AG09319 (cell line): ENCODE results near the gene VWA8.
"Not testable (repeated sequence)": the region's sequence is repeated elsewhere in the genome, so short reads cannot be mapped to it uniquely, and the experiment has no call there.

ENCODE experiments used
- DNase-seq: peaks from one replicate; pipeline ENCODE4 v3.0.0-alpha.2; 2010; ENCODE audit warnings: low read depth; ENCODE audit errors: extremely low read depth
- CTCF ChIP-seq: IDR thresholded peaks from 2 replicates; pipeline ENCODE4 v1.5.1; 2011; ENCODE audit warnings: low read depth, mild to moderate bottlenecking, inconsistent platforms, low read length, moderate library complexity

VWA8 gene

GRCh38 chr13:41954226-41954625, 6.7 kb downstream of the VWA8 start:
- DNase-seq: no peak

DNA sequence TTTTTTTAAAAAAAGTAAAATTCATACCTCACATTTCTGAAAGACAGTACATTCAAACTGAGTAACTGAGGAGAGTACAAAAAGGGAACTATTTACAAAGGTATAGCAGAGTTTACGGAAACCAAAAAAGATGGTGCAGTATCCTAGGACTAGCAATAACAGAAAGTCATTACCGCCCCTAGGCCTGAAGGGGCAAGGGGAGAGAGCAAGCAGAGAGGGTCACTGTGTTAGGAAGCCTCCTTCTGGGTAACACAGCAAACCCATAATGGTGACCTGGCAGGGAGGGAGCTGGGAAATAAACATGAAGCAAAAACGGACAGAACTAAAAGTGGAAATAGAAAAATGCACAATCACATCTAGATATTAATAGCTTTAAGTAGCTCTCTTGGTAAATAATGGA, 8.2 kb downstream of the VWA8 start:
- no peak for TF ChIP-seq CTCF
- DNase-seq: no peak

More at GRCh38 chr13:41954226-41954625, 6.7 kb downstream of the VWA8 start:
- TF ChIP-seq CTCF: no peak

DNA sequence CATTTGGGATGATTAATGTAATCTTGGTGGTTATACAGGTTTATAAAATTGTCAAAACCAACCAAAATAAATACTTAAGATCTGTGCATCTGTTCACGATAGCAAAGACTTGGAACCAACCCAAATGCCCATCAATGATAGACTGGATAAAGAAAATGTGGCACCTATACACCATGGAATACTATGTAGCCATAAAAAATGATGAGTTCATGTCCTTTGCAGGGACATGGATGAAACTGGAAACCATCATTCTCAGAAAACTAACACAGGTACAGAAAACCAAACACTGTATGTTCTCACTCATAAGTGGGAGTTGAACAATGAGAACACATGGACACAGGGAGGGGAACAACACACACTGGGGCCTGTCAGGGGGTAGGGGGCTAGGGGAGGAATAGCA, 11.8 kb downstream of the VWA8 start:
- DNase-seq: not testable (repeated sequence)

GRCh38 chr13:41945926-41946325, 15.0 kb downstream of the VWA8 start:
- no peak for TF ChIP-seq CTCF

GRCh38 chr13:41944635-41945397, 16.1 kb downstream of the VWA8 start:
- no peak for TF ChIP-seq CTCF
- no peak for DNase-seq

More at GRCh38 chr13:41945926-41946325, 15.0 kb downstream of the VWA8 start:
- no peak for DNase-seq

- DNase-seq: no peak
- TF ChIP-seq CTCF: no peak
Measured at GRCh38 chr13:41944229-41944628, 16.7 kb downstream of the VWA8 start.

DNA sequence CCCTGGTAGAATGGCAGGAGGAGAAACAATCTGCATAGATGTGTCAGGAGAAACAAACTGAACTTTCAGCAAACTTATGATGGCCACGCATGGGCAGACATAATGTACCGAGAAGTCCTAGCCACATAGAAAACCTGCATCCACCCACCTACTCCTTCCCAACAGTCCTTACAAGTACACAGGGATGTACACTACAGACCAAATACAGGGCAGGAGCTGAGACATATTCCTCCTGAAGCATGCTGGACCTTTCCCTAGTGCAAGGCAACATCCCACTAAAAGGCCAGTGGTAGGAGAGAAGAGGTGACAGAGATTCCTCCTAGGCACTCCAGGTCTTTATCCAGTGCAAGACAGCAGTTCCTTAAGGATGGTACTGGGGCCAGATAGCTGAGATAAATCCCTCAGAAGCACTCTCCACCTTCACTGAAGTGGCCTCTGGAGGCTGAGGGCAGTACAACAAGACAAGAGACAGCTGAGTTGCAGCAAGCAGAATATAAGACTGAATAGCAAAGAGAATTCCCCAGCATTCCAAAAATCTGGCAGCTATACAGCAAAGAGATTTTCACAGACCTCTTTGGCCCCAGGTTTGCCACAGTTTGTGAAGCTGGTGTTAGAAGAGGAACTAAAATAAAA, 18.3 kb downstream of the VWA8 start:
- peak; percentile 45 for TF ChIP-seq CTCF
- DNase-seq: no peak
